NCI-H146 (cell line): ENCODE data around the gene EPS8L2.

Experiments used
- DNase-seq: peaks from one replicate; lab custom pipeline; 2025; lab: John Stamatoyannopoulos, UW

The EPS8L2 gene

DNA sequence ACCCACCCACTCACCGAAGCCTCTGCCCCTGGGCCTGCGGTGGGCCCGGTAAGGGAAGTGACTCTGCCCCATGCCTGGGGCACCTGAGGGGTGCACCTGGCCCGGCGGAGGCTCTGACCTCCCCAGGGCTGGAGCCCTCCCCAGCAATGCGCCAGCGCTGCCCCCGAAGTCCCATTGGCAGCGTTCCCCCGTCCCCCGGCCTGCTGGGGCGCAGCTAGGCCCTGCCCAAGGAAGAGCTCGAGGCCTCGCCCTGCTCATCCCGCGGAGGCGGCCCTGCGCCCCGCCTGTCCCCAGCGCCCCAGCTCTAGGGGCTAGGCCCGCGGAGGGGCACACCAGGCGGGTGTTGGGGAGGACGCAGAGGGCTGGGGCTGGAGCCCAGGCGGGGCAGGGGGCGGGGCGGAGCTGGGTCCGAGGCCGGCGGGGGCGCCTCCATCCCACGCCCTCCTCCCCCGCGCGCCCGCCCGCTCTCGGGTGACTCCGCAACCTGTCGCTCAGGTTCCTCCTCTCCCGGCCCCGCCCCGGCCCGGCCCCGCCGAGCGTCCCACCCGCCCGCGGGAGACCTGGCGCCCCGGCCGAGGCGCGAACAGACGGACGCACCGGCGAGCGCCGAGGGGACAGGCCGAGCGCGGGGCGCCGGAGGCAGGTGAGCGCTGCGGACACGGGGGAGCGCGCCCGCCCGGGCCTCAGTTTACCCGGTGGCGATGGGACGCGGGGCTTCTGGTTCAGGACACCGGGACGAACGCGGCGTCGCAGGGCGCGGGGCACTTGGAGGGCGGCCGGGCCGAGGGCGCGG, at the start of gene EPS8L2:
Gene EPS8L2, plus strand, starts transcription at position 586 of the 793 bp plus-strand sequence. CDS start 3,177 bp downstream, outside the sequence.
- DNase-seq, result no peak

DNA sequence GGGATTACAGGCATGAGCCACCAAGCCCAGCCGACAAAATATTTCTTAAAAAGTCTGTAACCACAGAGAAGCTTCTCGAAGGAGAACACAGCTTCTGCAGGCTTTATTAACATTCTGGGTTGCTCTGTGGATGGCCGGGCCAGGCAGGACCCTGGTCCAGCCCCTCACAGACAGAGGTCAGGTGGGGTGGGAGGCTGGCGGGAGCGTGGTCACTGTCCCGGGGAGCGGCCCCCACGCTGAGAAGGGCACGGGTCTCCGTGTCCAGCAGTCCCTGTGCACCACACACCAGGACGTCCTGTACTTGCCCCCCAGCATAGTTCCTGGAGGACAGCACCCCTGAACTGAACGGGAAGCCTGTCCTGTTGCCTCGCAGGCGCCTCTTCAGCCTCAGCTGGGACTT, 49.6 kb upstream of the EPS8L2 start:
- DNase-seq, result no peak

DNA sequence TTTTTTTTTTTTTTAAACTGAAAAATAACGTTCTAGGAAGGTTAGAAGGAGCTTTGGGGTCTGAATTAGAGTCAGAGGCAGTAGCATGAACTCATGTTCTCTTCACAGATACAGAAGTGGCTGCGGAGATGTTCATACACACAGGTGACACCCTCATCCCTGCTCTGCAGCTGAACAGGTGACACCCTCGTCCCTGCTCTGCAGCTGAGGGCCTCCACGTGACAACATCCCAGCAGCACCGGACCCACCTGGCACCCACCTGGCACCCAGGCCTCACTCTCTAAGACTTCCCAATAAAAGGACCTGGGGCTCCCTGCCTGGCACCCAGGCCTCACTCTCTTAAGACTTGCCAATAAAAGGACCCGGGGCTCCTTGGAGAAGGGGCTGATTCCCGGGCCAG, 49.2 kb upstream of the EPS8L2 start:
- DNase-seq, result no peak

DNA sequence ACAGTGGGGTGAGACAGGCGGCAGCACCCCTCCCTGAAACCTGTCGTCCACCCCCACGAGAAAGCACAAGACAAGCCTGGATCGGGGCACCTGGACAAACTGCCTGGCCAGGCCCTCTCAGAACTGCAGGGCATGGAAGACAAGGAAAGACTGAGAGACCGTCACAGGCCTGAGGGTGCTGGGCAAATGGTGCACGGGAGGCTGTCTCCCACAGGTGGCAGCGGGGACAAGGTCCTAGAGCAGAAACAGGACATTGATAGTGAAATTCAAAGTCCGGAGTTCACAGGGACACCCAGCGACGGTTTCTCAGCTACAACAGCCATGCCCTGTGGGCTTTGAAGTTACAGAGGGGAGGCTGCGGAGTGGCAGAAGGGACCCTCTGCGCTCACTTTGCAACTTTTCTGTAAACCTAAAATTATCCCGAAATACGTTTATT, 48.3 kb upstream of the EPS8L2 start:
- DNase-seq, result no peak

DNA sequence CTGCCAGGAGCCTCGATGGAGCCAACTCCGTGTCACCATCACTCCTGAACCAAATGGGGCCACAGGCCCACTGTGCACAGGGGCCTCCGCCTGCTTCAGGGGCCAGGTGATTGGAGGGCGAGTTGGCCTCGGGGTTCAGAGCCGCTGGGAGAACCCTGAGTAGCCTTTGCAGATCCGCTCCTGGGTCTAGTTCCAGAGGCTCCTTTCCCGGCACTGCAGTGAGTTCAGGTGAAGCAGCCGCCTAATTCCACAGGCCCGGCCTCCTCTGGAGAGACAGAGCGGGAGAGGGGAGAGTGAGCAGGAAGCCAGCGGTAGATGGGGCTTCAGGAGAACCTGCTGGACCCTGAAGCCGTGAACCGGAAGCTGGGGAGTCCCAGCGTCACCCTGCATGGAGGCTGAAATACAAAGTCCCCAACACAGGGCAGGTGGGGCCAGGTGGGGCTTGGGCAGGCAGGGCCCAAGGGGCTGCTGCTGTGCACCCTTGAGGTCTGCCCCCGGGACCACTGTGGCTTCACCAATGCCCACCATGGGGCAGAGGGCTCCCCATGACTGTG, 46.4 kb upstream of the EPS8L2 start:
- no peak for DNase-seq

DNA sequence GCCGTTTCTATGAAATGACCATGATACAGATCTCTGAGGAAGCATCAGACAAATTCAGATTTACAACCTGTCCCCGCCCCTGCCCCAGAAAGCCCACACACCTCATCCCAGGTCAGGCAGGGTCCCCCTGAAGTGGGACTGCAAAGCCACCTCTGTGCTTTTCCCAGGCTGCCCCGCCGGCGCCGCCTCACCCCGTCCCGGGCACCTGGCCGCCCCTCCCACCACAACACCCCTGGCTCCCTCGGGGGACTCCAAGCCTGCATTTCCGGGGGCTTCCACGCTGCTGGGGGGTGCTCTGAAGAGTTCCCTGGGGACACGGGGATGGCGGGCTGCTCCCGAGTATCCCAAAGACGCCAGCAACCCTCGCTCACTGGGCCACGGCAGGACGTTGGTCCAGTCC, 45.8 kb upstream of the EPS8L2 start:
- DNase-seq, result no peak

DNA sequence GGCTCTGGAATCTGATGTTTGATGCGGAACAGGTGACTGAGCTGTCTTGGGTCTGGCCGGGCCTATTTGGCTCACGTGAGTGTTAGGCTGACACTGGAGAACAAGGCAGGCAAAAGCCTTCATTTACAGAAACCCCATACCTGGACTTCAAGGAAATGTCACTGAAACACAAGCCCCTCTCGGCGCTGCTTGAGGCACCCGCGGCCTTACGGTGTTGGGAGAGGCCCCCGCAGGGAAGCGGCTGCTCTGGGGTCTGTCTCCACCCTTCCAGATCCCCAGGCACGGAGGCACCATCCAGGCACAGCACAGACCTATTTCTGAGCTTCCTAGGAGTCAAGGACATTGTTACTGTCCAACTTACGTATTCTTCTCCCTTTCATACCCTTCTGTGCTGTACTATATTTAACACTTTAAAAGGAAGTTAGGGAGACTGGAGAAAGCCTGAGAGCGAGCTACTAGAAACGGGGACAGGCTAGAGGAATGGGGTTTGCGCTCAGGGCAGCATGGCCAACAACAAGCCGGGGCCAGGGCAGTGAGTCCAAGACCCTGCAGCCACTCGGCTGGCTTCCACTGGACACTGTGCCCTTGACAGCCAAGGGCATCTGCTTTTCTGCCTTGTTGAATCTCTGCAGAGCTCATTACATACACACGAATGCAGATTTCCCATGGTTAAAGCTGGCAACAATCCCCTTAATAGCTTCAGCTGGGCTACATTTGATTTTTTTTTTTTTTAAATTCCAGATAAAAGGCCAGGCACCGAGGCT, 45.2 kb upstream of the EPS8L2 start:
- DNase-seq, result no peak

DNA sequence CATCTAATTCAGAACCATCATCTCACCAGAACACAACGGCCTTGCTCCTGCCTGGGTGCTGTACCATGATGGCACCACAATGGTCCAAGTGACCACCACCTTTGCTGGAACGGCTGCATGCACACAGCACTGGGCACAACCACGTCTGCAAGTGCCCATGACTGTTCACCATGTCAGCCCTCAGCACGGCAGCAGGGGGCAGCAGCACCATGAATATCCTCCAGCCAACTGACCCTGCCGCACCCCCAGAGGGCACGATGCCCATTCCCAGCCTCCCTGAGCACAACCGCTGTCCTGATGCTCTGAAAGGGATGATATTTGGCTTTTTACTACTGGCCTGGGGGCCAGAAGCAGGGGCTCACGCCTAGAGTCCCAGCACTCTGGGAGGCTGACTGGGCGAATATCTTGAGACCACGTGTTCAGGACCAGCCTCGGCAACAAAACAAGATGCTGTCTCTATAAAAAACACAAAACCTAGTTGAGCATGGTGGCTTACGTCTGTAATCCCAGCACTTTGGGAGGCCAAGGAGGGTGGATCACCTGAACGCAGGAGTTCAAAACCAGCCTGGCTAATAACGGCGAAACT, 43.2 kb upstream of the EPS8L2 start:
- no peak for DNase-seq

DNA sequence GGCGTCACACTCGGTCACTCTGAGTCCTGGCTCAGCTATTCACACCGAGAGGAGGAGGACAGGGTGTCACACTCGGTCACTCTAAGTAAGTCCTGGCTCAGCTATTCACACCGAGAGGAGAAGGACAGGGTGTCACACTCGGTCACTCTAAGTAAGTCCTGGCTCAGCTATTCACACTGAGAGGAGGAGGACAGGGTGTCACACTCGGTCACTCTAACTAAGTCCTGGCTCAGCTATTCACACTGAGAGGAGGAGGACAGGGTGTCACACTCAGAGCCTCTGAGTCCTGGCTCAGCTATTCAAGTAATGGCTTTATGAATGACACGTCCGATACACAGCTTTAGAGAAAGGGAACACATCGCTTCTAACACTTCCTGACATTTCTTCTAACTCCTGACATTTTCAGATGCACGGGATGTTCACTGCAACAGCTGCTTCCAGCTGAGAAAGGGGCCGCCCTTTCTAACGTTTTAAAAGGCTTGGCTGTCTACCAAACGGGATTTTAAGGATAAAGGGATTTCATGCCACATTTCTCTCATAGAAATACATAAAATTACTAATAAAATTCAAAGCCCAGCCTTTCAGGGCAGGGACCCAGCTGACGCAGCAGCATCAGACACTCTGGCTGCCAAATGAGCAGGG, 40.8 kb upstream of the EPS8L2 start:
- no peak for DNase-seq

DNA sequence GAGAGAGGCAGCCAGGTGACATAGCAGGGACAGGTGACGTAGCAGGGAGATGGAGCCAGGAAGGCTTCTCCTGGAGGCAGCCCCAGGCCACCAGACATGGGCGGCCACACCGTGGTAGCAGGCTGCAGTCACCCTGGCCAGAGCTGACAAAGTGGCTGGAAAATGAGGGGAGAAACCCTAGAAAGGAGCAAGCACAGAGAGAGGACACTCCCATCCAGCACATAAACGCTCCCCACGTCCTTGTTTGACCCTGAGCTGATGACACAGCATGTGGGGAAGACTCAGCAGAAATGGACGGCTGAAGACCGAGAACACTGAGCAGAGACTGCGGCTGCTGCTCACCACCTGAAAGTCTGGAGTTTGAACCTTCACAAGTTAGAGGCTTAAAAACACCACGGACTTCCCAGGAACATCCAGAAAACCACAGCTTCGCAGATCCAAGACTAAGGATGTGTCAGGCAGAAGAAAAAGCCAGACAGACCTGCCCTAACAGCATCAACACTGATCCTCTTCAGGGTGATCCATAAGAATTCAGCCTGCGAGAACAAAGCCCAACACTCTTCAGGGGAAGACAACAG, 40.2 kb upstream of the EPS8L2 start:
- no peak for DNase-seq

DNA sequence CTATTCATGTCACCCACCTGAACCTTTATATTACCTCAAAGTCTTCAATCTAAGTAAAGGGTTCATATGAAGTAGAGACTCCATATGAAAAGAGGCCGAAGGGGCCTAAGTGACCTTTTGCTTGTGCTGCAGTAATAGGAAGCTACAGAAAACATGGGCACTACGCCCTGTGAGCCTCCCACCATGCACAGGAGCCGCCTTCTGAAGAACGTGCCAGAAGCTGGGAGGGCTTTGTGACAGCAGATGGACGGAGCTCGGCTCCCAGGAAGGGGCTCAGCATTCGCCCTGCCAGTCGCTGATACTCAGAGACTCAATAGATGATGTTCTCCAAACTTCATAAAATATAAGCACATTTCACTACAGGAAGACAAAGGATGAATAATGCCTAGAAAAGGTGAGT, 32.2 kb upstream of the EPS8L2 start:
- no peak for DNase-seq

DNA sequence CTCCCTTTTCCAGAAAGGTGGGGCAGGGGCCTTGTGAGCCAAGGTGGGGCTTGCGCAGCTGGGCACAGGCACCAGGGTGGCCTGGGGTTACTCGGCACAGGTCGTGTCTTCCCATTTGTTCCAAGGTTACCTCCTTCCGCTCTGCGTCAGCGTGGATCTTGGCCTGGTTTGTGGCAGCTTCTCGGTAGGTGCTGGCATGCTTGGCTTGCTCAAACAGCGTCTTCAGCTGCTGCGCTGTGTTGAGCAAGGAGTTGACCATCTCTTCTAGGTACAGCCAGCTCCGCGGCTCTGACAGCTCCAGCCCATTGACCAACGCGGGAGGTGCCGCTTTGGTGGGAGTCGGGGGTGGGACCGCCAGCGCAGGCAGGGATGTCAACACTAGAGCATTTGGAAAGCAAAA, 31.6 kb upstream of the EPS8L2 start:
- no peak for DNase-seq

DNA sequence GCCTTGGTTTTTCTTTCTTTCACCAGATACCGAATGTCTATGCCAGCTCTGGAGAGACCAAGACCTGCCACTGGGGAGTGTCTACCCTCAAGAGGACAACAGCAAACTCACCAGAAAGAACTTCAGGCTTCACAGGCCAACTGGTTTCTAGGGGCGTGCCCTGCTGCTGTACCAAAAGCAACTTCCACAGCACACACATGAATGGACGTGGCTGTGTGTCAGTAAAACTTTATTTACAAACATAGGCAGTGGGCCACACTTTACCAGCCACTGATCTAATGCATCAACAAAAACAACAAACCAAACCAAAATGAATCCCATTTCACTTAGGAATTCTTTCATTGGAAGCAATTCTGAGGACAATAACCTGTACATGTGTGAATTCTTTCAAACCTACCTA, 27.7 kb upstream of the EPS8L2 start:
- DNase-seq, result no peak

DNA sequence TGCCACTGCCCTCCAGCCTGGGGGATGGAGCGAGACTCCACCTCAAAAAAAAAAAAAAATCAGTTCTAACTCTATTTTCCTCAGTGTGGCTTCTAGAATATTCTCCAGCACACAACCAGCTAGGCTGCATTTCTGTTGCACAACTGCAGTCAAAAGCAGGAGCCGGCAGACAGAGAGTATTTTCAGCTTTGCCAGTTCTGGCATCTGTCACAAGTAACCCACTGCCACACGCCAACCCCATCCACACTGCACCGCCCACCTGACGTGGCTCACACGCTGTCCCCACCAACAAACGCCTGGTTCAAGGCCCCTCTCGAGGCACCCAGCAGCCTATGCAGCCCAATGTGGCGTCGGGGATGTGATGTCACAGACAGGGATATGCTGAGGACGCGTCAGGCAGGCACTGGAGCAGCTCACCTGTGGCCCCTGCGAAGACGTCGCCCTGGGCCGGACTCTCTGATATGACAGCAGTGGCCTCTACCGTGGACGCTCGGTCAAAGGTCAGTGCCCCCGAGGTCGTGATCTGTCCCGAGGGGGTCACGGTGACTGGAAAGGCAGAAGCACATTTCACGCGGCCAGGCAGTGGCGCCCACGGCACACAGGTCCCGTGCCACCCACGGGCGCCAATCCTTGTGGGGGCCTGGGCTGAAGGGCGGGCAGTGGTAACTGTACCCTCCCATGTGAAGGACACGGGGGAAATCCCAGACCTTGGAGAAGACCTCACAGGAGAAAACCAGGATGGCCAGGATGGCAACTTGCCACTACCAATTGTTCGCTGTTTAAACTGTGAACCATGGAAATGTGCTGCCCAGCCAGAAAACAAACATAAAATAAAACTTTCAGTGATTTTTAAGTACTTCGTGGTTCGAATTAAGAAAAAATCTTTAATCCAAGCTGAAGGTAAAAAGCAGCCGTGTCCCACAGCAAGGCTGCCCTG, 26.5 kb upstream of the EPS8L2 start:
- DNase-seq, result no peak

DNA sequence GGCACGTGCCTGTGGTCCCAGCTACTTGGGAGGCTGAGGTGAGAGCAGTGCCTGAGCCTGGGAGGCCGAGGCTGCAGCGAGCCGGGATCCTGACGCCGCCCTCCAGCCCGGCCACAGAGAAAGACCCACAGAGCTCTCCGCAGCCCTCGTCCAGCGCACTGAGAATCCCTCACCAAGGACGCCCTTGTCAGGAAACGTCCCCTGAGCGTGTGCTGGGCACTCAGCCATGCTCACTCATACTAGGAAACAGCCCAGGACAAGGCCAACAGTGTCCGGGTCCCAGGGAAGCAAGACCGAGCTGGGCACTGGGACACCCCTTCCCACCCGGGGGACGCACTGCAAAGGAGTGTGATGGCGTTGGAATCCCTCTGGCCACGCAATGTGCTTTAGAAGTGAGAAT, 25.6 kb upstream of the EPS8L2 start:
- DNase-seq, result no peak

DNA sequence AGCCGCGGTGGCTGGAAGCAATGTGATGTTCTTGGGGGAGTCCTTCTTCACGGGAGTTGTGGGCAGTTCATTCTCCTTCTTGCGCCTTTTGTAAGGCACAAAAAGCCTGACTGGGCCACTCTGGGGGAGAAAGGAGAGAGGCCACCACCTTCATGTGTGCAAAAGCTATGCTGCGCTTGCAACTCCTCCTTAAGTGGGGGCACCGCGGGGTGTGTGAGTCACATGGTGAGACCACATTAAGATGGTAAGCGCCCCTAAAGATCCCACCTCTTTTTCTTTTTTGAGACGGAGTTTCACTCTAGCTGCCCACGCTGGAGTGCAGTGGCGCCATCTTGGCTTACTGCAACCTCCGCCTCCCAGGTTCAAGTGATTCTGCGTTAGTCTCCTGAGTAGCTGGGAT, 25.1 kb upstream of the EPS8L2 start:
- no peak for DNase-seq

DNA sequence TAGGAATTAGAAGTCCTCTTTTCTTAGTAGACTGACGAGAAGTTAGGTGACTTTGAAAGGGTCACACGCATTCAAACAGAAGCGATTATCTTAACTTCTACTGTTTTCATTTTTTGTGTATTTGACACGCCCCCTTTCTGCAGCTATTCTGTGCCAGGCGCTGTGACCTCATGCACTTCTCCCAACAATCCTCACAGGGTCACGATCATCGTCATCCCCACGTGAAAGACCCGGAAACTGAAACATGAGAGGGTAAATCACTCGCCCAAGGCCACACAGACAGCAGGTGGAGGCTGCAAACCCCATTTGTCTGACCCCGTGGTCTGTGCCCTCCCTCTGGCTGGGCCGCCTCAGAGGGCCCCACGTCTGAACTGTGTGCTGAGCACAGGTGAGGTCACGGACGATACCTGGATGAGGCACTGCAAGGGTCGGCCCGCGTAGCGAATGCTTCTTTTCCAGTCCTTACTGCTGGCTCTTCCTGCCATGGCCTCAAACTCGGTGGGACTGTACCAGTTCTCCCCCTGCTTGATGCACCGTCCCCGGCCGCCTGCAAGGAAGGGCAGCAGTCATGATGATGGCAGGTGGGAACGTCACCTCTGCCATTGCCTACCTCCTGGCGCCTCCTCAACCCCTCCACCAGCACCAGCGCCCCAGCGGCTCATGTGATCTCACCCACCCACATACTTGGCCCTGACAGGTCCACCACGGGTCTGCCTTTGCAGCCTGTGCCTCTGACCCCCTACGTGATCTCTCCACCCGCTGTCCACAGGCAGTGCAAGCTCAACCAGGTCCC, 19.4 kb upstream of the EPS8L2 start:
- DNase-seq, result no peak

DNA sequence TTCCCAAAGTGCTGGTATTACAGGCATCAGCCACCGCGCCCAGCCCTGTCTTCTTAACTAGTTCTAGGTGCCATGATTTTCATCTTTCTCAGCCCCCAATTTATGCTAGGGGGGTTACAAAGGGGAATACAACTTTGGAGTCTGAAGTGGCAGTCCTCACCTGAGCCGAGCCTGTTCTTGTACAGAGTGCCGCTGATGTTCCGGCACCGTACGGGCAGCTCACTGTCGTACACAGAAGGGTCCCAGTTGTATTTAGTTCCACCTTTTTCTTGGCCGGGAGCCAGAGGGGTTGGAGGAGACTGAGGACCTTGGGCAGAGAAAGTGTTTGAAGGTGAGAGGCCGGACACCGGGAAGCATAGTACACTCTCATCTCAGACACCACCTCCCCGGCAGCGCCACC, 18.3 kb upstream of the EPS8L2 start:
- no peak for DNase-seq

DNA sequence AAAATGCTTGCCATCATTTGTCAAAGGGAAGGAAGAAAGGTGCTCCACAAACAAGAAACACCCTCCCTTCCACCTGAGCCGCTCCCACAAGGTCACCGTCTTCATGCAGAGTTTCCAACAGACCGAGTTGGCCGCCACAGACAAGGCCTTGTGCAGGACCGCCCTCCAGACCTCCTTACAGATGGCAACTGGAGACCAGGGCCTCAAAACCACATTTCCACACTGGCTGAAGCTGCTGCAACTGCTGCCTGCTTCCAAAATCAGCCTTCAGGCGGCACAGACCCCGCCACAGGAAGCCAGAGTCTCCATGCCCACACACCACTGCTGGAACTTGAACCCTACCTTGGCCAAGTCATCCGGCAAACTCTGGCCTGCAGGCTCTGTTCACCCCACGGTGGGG, 17.4 kb upstream of the EPS8L2 start:
- DNase-seq, result no peak

DNA sequence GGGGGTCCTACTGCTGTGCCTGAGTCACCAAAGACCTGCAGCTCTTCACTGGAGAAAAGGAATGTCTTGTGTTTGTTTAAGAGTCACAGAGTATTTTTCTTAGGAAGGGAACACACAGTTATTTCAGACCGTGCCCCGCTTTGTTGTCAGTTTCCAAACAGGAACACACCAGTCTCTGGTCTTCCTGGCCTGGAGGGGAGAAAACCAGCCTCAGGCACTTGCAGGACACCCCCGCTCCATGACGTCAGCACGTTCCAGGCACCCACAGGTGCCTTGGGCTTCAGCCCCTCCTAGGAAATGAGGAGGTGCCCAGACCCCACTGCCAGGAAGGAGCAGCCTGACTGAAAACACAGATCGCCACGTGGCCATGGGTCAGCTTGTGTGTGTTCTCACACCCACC, 16.4 kb upstream of the EPS8L2 start:
- DNase-seq, result no peak
